Measurements from ENCODE around the gene NMB. TPM values are rescaled to one million over a fixed set of nuclear protein-coding genes. Genes with fewer than 3 reads are reported as not detected.

The NMB gene
- total and polyA plus RNA-seq, 2 of the 13 experiments (the other 11 are each of a cell fraction or from before 2014, with no cell fraction given), result 10.4 to 25.4 TPM

DNA sequence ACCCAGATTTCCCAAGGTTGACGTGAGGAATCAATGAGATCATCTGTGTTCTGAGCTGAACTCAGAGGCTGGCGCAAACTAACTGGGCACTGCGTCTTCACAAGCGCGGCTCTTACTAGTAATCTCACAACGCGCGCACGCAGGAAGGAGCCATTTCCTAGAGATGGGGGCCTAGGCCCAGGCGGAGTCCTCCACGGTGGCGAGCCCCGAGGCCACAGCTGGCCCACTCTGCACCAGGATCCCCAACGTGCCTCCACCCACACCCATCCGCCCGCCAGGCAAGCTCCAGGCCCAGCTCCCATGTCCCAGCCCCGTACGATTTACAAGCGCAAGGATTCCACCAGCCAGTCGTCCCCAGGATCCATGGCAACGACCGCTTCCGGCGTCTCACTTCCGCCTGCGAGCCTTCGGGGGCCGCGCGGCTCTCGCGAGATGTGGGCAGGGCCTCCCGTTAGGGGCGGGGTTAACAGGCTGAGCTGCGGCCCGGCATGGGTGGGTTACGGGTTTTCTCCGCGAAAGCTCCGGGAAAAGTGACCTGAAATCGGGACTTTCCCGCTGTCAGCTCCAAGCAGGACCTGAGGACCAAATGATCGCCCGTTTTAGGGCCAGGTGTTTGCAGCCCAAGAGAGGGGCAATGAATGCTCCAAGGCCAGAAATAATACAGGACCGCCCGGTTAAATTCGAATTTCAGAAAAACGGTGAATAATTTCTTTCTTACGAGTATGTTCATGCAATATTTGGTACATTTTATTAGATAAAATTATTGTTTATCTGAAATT lies 3.9 kb downstream of the NMB start, which contains the start of gene WDR73 (continued):
- TF ChIP-seq, protein P1, sequence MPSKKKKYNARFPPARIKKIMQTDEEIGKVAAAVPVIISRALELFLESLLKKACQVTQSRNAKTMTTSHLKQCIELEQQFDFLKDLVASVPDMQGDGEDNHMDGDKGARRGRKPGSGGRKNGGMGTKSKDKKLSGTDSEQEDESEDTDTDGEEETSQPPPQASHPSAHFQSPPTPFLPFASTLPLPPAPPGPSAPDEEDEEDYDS (CRISPR knock-in tag; IDR thresholded peaks at IDR 0.05), result peak; percentile 74
- peak; percentile 74 for TF ChIP-seq PHF20 (CRISPR knock-in tag; IDR thresholded peaks at IDR 0.05)
- TF ChIP-seq TIGD3 (CRISPR knock-in tag; IDR thresholded peaks at IDR 0.05; ENCODE audit: borderline replicate concordance), result peak; percentile 71; the same call in 1 of the 2 replicates
- TF ChIP-seq, protein P2, sequence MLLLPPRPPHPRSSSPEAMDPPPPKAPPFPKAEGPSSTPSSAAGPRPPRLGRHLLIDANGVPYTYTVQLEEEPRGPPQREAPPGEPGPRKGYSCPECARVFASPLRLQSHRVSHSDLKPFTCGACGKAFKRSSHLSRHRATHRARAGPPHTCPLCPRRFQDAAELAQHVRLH (CRISPR knock-in tag; IDR thresholded peaks at IDR 0.05; ENCODE audit: borderline replicate concordance, low read depth), result peak; percentile 39; the same call in 1 of the 2 replicates
- peak; percentile 77 for TF ChIP-seq SP5 (CRISPR knock-in tag; IDR thresholded peaks at IDR 0.05; ENCODE audit: borderline replicate concordance, low read depth)
- 0 out of 2 replicates have a peak, but pooled peaks have one; percentile 59 for TF ChIP-seq SATB2 (CRISPR knock-in tag; IDR thresholded peaks at IDR 0.05)
- TF ChIP-seq ZFP36L2 (CRISPR knock-in tag; IDR thresholded peaks at IDR 0.05), result no peak
- 0 out of 2 replicates have a peak, but pooled peaks have one; percentile 18 for TF ChIP-seq ZNF629 (CRISPR knock-in tag; conservative IDR thresholded peaks at IDR 0.05)
- no peak for TF ChIP-seq NR2F6 (IDR thresholded peaks at IDR 0.05)
- 0 out of 2 replicates have a peak, but pooled peaks have one; percentile 10 for TF ChIP-seq NR2F6 (CRISPR knock-in tag; IDR thresholded peaks at IDR 0.05)
- TF ChIP-seq NFRKB (IDR thresholded peaks at IDR 0.05), result no peak
- TF ChIP-seq, protein P3, sequence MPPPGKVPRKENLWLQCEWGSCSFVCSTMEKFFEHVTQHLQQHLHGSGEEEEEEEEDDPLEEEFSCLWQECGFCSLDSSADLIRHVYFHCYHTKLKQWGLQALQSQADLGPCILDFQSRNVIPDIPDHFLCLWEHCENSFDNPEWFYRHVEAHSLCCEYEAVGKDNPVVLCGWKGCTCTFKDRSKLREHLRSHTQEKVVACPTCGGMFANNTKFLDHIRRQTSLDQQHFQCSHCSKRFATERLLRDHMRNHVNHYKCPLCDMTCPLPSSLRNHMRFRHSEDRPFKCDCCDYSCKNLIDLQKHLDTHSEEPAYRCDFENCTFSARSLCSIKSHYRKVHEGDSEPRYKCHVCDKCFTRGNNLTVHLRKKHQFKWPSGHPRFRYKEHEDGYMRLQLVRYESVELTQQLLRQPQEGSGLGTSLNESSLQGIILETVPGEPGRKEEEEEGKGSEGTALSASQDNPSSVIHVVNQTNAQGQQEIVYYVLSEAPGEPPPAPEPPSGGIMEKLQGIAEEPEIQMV (CRISPR knock-in tag; IDR thresholded peaks at IDR 0.05; ENCODE audit: low read depth), result no peak
- peak; percentile 59 for TF ChIP-seq TFDP1 (CRISPR knock-in tag; IDR thresholded peaks at IDR 0.05; ENCODE audit: borderline replicate concordance)
- TF ChIP-seq HHEX (CRISPR knock-in tag; IDR thresholded peaks at IDR 0.05), result no peak
- no peak for TF ChIP-seq CREB1 (IDR thresholded peaks at IDR 0.05)
- TF ChIP-seq CREB1 (CRISPR knock-in tag; IDR thresholded peaks at IDR 0.05), result peak; percentile 65; the same call in 1 of the 2 replicates
- TF ChIP-seq, protein P4, sequence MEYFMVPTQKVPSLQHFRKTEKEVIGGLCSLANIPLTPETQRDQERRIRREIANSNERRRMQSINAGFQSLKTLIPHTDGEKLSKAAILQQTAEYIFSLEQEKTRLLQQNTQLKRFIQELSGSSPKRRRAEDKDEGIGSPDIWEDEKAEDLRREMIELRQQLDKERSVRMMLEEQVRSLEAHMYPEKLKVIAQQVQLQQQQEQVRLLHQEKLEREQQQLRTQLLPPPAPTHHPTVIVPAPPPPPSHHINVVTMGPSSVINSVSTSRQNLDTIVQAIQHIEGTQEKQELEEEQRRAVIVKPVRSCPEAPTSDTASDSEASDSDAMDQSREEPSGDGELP (IDR thresholded peaks at IDR 0.05; ENCODE audit: borderline replicate concordance, low read depth), result no peak
- TF ChIP-seq ZNF460 (CRISPR knock-in tag; IDR thresholded peaks at IDR 0.05; ENCODE audit: borderline replicate concordance), result no peak
- TF ChIP-seq TSC22D2 (CRISPR knock-in tag; IDR thresholded peaks at IDR 0.05; ENCODE audit: borderline replicate concordance), result peak; percentile 54; the same call in 1 of the 2 replicates
- peak; percentile 73; the same call in 1 of the 2 replicates for TF ChIP-seq ZNF225 (CRISPR knock-in tag; IDR thresholded peaks at IDR 0.05)
- no peak for TF ChIP-seq NONO (IDR thresholded peaks at IDR 0.05)
- peak; percentile 58 for TF ChIP-seq NONO (CRISPR knock-in tag; conservative IDR thresholded peaks at IDR 0.05)
- TF ChIP-seq MTA3 (CRISPR knock-in tag; IDR thresholded peaks at IDR 0.05), result no peak
- TF ChIP-seq ZIK1 (CRISPR knock-in tag; IDR thresholded peaks at IDR 0.05; ENCODE audit: borderline replicate concordance, low read depth), result peak; percentile 61; the same call in 1 of the 2 replicates
- no peak for TF ChIP-seq PHB2 (IDR thresholded peaks at IDR 0.05; ENCODE audit: partially characterized antibody)
